Type B pancreatic cell (in vitro differentiated cells): ENCODE measurements around the gene FFAR2. TPM values are rescaled to one million over a fixed set of nuclear protein-coding genes. Genes with fewer than 3 reads are reported as not detected.
"Not testable (repeated sequence)": the region's sequence is repeated elsewhere in the genome, so short reads cannot be mapped to it uniquely, and the experiment has no call there.

Experiments used
- DNase-seq: peaks from one replicate; pipeline ENCODE4 v3.0.0; 2021; ENCODE audit warnings: mixed read lengths; ENCODE audit not compliant: unreplicated experiment; ENCODE audit errors: extremely low spot score
- H3K27ac Mint-ChIP-seq: 2 replicates; pipeline ENCODE4 v1.8.0; 2021; ENCODE audit warnings: mild to moderate bottlenecking, mixed read lengths
- H3K27me3 Mint-ChIP-seq: 2 replicates; pipeline ENCODE4 v1.8.0; 2021; ENCODE audit warnings: mixed read lengths
- H3K36me3 Mint-ChIP-seq: 2 replicates; pipeline ENCODE4 v1.8.0; 2021; ENCODE audit warnings: mixed read lengths
- H3K4me1 Mint-ChIP-seq: one replicate; pipeline ENCODE4 v1.8.0; 2021; ENCODE audit warnings: mixed read lengths; ENCODE audit not compliant: unreplicated experiment
- H3K4me3 Mint-ChIP-seq: 2 replicates; pipeline ENCODE4 v1.8.0; 2021; ENCODE audit warnings: mild to moderate bottlenecking, mixed read lengths
- H3K9me3 Mint-ChIP-seq: 2 replicates; pipeline ENCODE4 v1.8.0; 2021; ENCODE audit warnings: mixed read lengths
- CTCF ChIP-seq: fragments of 200-600 bp; sonication (generic); conservative IDR thresholded peaks from 2 replicates; pipeline ENCODE4 v1.5.0; 2021; ENCODE audit warnings: antibody characterized with exemption, mild to moderate bottlenecking
- total RNA-seq: library from RNA; stranded (reverse); gene quantifications from 2 replicates; pipeline ENCODE4 v1.2.1, GENCODE V29; 2021; ENCODE audit warnings: low replicate concordance

FFAR2 gene
- total RNA-seq, 1 donor from 2014 or later, result 1.1 TPM

DNA sequence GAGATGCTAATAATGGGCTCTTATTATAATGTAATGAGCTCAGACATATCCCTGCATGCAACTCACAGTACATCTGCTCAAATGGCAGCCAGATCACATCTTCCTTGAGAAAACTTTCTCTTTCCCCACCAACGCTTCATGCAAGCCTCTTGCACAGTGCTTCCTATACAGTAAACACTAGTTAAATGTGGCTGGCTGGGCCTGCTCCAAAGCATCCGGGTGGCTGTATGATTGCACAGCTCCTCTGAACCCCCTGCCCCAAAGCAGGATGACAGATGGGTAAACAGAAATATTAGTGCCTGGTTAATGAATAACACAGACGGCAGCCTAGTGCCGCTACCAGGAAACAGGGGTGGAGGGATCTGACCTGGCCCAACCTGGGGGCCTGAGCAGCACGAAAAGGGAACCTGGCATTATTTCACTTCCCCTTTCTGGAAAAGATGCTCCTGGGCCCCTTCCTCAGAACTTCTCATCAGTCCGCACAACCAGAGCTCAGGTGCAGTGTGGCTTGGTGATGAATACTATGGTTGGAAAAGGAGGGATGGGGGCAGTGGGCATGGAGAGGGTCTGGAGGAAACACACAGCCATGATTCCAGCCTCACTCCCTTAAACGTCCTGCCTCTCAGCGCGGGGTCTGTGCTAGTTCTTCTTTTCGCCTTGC is 10.8 kb downstream of the FFAR2 start:
- Mint-ChIP-seq H3K36me3 (no peaks in the 10 kb centered on the region), H3K27ac (peak overlapping the region; percentile 35), H3K9me3 (no peaks in the 10 kb centered on the region), H3K4me1 (peaks cover 14% of the 10 kb centered on the region), H3K4me3 (no peak overlapping the region), H3K27me3 (peaks cover 6% of the 10 kb centered on the region)
- no peak for TF ChIP-seq CTCF
- no peak for DNase-seq

GRCh38 chr19:35459414-35460082 is 11.5 kb downstream of the FFAR2 start:
- H3K9me3 Mint-ChIP-seq, result no peaks in the 10 kb centered on the region
- no peak overlapping the region for H3K4me3 Mint-ChIP-seq
- no peak for DNase-seq
- peaks cover 14% of the 10 kb centered on the region for H3K4me1 Mint-ChIP-seq
- TF ChIP-seq CTCF, result no peak
- peaks cover 6% of the 10 kb centered on the region for H3K27me3 Mint-ChIP-seq
- peak overlapping the region; percentile 35 for H3K27ac Mint-ChIP-seq
- H3K36me3 Mint-ChIP-seq, result no peaks in the 10 kb centered on the region

GRCh38 chr19:35460608-35461007 is 12.6 kb downstream of the FFAR2 start:
- Mint-ChIP-seq H3K4me1 (peaks cover 14% of the 10 kb centered on the region), H3K4me3 (no peak overlapping the region), H3K27me3 (peaks cover 11% of the 10 kb centered on the region), H3K27ac (no peak overlapping the region), H3K9me3 (no peaks in the 10 kb centered on the region), H3K36me3 (no peaks in the 10 kb centered on the region)
- TF ChIP-seq CTCF, result no peak
- no peak for DNase-seq

- no peak for DNase-seq
- H3K27ac Mint-ChIP-seq, result no peak overlapping the region
- H3K4me3 Mint-ChIP-seq, result no peak overlapping the region
- no peak for TF ChIP-seq CTCF
- no peaks in the 10 kb centered on the region for H3K36me3 Mint-ChIP-seq
- H3K9me3 Mint-ChIP-seq, result no peaks in the 10 kb centered on the region
- H3K27me3 Mint-ChIP-seq, result peaks cover 11% of the 10 kb centered on the region
- peaks cover 14% of the 10 kb centered on the region for H3K4me1 Mint-ChIP-seq
These were observed 13.0 kb downstream of the FFAR2 start for GRCh38 chr19:35461060-35461459.

- not testable (repeated sequence) for DNase-seq, H3K9me3 Mint-ChIP-seq, H3K4me3 Mint-ChIP-seq, H3K27ac Mint-ChIP-seq, H3K36me3 Mint-ChIP-seq
- Mint-ChIP-seq H3K27me3 (peaks cover 11% of the 10 kb centered on the region), H3K4me1 (peaks cover 14% of the 10 kb centered on the region)
These were observed 13.7 kb downstream of the FFAR2 start for GRCh38 chr19:35461788-35462187.

DNA sequence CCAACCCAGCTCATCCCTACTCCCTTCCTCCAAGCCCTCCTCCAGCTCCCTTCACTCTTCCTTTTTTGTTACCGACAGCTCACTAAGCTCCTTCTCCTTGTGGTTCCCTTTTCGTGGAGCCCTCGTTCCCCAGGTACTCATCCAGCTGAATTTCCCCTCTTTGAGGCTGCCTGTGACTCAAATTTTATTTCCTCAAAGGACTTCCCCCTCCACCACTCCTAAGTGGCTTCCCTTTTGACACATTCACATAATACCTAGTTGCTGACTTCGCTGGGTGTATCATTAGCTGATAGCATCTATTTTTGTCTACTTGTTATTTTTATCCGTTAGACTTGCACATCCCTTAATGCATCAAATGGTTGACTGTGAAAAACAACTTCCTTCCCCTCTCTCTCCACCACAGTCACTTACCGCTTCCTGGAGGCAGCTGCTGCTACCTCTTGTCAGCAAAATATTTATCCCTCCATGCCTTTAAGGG is 14.5 kb downstream of the FFAR2 start:
- Mint-ChIP-seq H3K4me3 (peak overlapping the region; percentile 7), H3K9me3 (no peaks in the 10 kb centered on the region), H3K27me3 (peaks cover 11% of the 10 kb centered on the region), H3K27ac (peak overlapping the region; percentile 74), H3K4me1 (peaks cover 14% of the 10 kb centered on the region), H3K36me3 (no peaks in the 10 kb centered on the region)
- DNase-seq, result no peak
- TF ChIP-seq CTCF, result no peak

- H3K9me3 Mint-ChIP-seq, H3K4me3 Mint-ChIP-seq, H3K36me3 Mint-ChIP-seq, DNase-seq: not testable (repeated sequence)
- Mint-ChIP-seq H3K27ac (peak overlapping the region; percentile 74), H3K27me3 (peaks cover 11% of the 10 kb centered on the region), H3K4me1 (peaks cover 14% of the 10 kb centered on the region)
These were observed 14.9 kb downstream of the FFAR2 start for GRCh38 chr19:35462956-35463355.
